LNCaP clone FGC (cell line): Measurements from ENCODE around the gene SRPRA.

Experiments
- DNase-seq: peaks from one replicate; pipeline ENCODE4 v3.0.0-alpha.2; 2011; ENCODE audit warnings: low read depth
- H3K4me3 ChIP-seq: 2 replicates; pipeline ENCODE4 v1.5.1; 2011; ENCODE audit warnings: mild to moderate bottlenecking, low read depth, low read length, control low read depth
- CTCF ChIP-seq: IDR thresholded peaks from 2 replicates; pipeline ENCODE4 v1.5.1; 2012; ENCODE audit warnings: mild to moderate bottlenecking; ENCODE audit not compliant: control insufficient read depth, insufficient read depth; ENCODE audit errors: extremely low read depth

The SRPRA gene

GRCh38 chr11:126219547-126219946 is 49.1 kb downstream of the SRPRA start:
- no peak for DNase-seq
- no peak for TF ChIP-seq CTCF
- no peak overlapping the region for H3K4me3 ChIP-seq

GRCh38 chr11:126217491-126217890 is 51.2 kb downstream of the SRPRA start:
- DNase-seq = no peak
- no peak overlapping the region for H3K4me3 ChIP-seq
- TF ChIP-seq CTCF = no peak

GRCh38 chr11:126216526-126217305 is 52.0 kb downstream of the SRPRA start:
- no peak for DNase-seq
- no peak overlapping the region for H3K4me3 ChIP-seq
- TF ChIP-seq CTCF = no peak

- TF ChIP-seq CTCF = no peak
- peak overlapping the region; percentile 23; the same call in 1 of the 2 replicates for H3K4me3 ChIP-seq
- DNase-seq = peak; percentile 66
Measured at GRCh38 chr11:126214841-126215240, 53.9 kb downstream of the SRPRA start.

- no peak for TF ChIP-seq CTCF
- peak overlapping the region; percentile 23; the same call in 1 of the 2 replicates for H3K4me3 ChIP-seq
- peak; percentile 64 for DNase-seq
Measured at GRCh38 chr11:126214441-126214840, 54.3 kb downstream of the SRPRA start.
